Measurements from ENCODE around the gene CNFN.

DNA sequence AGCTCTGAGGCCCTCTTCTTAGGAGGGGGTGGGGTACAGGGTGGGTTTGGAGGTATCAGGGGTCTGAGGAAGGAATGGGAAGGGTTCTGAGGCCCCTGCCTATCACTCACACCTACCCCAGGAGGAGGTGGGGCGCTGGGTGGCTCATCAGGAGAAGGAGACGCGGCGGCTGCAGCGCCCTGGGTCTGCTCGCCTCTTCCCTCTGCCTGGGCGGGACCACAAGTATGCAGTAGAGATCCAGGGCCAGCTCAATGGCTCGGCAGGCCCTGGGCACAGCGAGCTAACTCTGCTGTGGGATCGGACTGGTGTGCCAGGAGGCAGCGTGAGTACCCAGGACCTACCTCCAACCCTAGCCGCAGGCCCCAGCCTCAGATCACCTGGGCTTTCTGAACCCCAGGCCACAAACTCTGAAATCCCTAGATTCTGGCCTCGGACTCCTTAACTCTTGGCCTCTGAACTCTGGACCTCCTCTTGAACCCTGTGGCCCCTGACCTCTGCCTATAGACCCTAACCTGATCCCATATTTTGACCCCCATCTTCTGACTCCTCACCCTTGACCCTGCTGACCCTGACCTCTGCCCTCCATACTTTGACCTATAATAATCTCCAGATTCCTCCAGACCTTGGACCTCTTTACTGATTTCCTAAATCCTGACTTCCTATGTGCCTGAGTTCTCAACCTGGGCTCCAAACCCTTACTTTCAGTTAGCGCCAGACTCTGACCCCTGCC is 40.6 kb downstream of the CNFN start:
- TF ChIP-seq POLR2A (IDR thresholded peaks at IDR 0.05) (no peak), CTCF (IDR thresholded peaks at IDR 0.05) (no peak), POLR2AphosphoS5 (IDR thresholded peaks at IDR 0.05) (no peak), EP300 (IDR thresholded peaks at IDR 0.05) (no peak)
